Gastroesophageal sphincter (tissue), 4 donors: ENCODE results near the gene AP1S1. TPM values are rescaled to one million over a fixed set of nuclear protein-coding genes. Genes with fewer than 3 reads are reported as not detected.

Source experiments
- ATAC-seq: fragments of 150-250 bp; one replicate; pipeline ENCODE4 v1.9.1; 2016; ENCODE audit warnings: mild to moderate bottlenecking, moderate library complexity
- H3K27ac ChIP-seq, 4 donors: fragments of 200-600 bp; sonication (generic) in 3 of 4; 1 replicate in 3 of 4; 2 replicates in 1 of 4; pipeline ENCODE4 v1.5.1; 2016 to 2019
- H3K27me3 ChIP-seq: fragments of 200-600 bp; sonication (generic); one replicate; pipeline ENCODE4 v1.5.1; 2019
- H3K36me3 ChIP-seq, 2 donors: fragments of 200-600 bp; sonication (generic); one replicate each; pipeline ENCODE4 v1.5.1; 2019; ENCODE audit warnings: control low read depth in 1 of 2
- H3K4me1 ChIP-seq, 3 donors: fragments of 200-600 bp; sonication (generic); 1 replicate in 2 of 3; 2 replicates in 1 of 3; pipeline ENCODE4 v1.5.1; 2016 to 2019; ENCODE audit warnings: control low read depth in 2 of 3
- H3K4me3 ChIP-seq, 2 donors: fragments of 200-600 bp; sonication (generic); one replicate each; pipeline ENCODE4 v1.5.1; 2019; ENCODE audit warnings: mild to moderate bottlenecking in 1 of 2, moderate library complexity in 1 of 2
- H3K9me3 ChIP-seq, 3 donors: fragments of 200-600 bp; sonication (generic); one replicate each; pipeline ENCODE4 v1.5.1; 2017 to 2019; ENCODE audit warnings: control low read depth in 2 of 3
- CTCF ChIP-seq, 4 experiments: fragments of 200-600 bp in 2 of 4; fragments of 450-650 bp in 2 of 4; sonication (generic) in 1 of 4; IDR thresholded peaks; one replicate each; pipeline ENCODE4 v1.5.1; 2017 to 2019; ENCODE audit warnings: antibody characterized with exemption in 4 of 4, mild to moderate bottlenecking in 2 of 4, moderate library complexity in 2 of 4
- EP300 ChIP-seq: sonication (generic); formaldehyde crosslinking; IDR thresholded peaks from one replicate; pipeline ENCODE4 v1.6.1; 2017; ENCODE audit warnings: antibody characterized with exemption, mild to moderate bottlenecking
- POLR2A ChIP-seq, 2 donors: fragments of 450-650 bp; IDR thresholded peaks; one replicate each; pipeline ENCODE4 v1.6.1; 2017; ENCODE audit warnings: antibody characterized with exemption in 2 of 2, mild to moderate bottlenecking in 2 of 2, moderate library complexity in 1 of 2
- POLR2AphosphoS5 ChIP-seq: sonication (generic); formaldehyde crosslinking; IDR thresholded peaks from one replicate; pipeline ENCODE4 v1.6.1; 2017; ENCODE audit warnings: antibody characterized with exemption
- WGBS, 2 donors: methylation state at CpG; one replicate each; pipeline ENCODE4 v1.1.5; 2018; ENCODE audit warnings: low coverage in 1 of 2; 5-methylcytosine and 5-hydroxymethylcytosine counted together
- total RNA-seq, 4 donors: library from RNA; depleted of rRNA; stranded (reverse); fragments of >200 nt; gene quantifications; one replicate each; pipeline ENCODE4 v1.1.0, GENCODE V29; 2016

The AP1S1 gene
- total RNA-seq, 4 donors from 2014 or later, result 21.9 to 69.5 (median 34.3) TPM

- peaks cover 0 to 49% (median 22%) of the 10 kb centered on the region in 3 donors for H3K4me1 ChIP-seq
- H3K4me3 ChIP-seq, result no peak overlapping the region
- H3K9me3 ChIP-seq, result no peaks in the 10 kb centered on the region
- ATAC-seq, result no peak
- H3K36me3 ChIP-seq, result no peaks in the 10 kb centered on the region
- peaks cover 100% of the 10 kb centered on the region for H3K27me3 ChIP-seq
- 20% methylated on average over 2 to 3 of the region's 3 CpGs for WGBS, 2 donors
- no peak for TF ChIP-seq POLR2AphosphoS5
- TF ChIP-seq CTCF (IDR thresholded peaks at IDR 0.05), result no peak
- TF ChIP-seq POLR2A (IDR thresholded peaks at IDR 0.05), result no peak
- no peak for TF ChIP-seq EP300
- H3K27ac ChIP-seq, result no peak overlapping the region
These were observed 21.4 kb downstream of the AP1S1 start for GRCh38 chr7:101175664-101176063.

- H3K4me1 ChIP-seq, result peaks cover 0 to 33% (median 13%) of the 10 kb centered on the region in 3 donors
- WGBS, 2 donors, result no CpG with 5 or more reads among the region's 2 CpGs
- H3K9me3 ChIP-seq, result no peaks in the 10 kb centered on the region
- no peak for TF ChIP-seq POLR2AphosphoS5
- TF ChIP-seq POLR2A (IDR thresholded peaks at IDR 0.05), result no peak
- TF ChIP-seq CTCF (IDR thresholded peaks at IDR 0.05), result no peak
- no peak for TF ChIP-seq EP300
- no peak overlapping the region for H3K27ac ChIP-seq
- ATAC-seq, result no peak
- H3K27me3 ChIP-seq, result peaks cover 100% of the 10 kb centered on the region
- no peaks in the 10 kb centered on the region for H3K36me3 ChIP-seq
- H3K4me3 ChIP-seq, result no peak overlapping the region
These were observed 23.4 kb downstream of the AP1S1 start for GRCh38 chr7:101177644-101178043.

- Histone ChIP-seq H3K27ac (no peak overlapping the region), H3K4me1 (peaks cover 0 to 19% (median 5%) of the 10 kb centered on the region in 3 donors), H3K36me3 (no peaks in the 10 kb centered on the region), H3K4me3 (no peak overlapping the region), H3K27me3 (peaks cover 100% of the 10 kb centered on the region), H3K9me3 (no peaks in the 10 kb centered on the region)
- TF ChIP-seq EP300 (no peak), CTCF (IDR thresholded peaks at IDR 0.05) (no peak), POLR2AphosphoS5 (no peak), POLR2A (IDR thresholded peaks at IDR 0.05) (no peak)
- WGBS, 2 donors, result 1 to 2% methylated on average over 12 to 17 of the region's 20 CpGs
- ATAC-seq, result no peak
These were observed 24.8 kb downstream of the AP1S1 start for GRCh38 chr7:101179117-101179516.

GRCh38 chr7:101179713-101180112 lies 25.4 kb downstream of the AP1S1 start:
- no peak for ATAC-seq
- Histone ChIP-seq H3K4me3 (no peak overlapping the region), H3K27me3 (peaks cover 100% of the 10 kb centered on the region), H3K27ac (no peak overlapping the region), H3K9me3 (no peaks in the 10 kb centered on the region), H3K4me1 (peaks cover 0 to 19% (median 5%) of the 10 kb centered on the region in 3 donors), H3K36me3 (no peaks in the 10 kb centered on the region)
- TF ChIP-seq CTCF (IDR thresholded peaks at IDR 0.05), result no peak
- TF ChIP-seq POLR2A (IDR thresholded peaks at IDR 0.05), result no peak
- no peak for TF ChIP-seq POLR2AphosphoS5
- TF ChIP-seq EP300, result no peak
- WGBS, 2 donors, result 0% methylated on average over 8 of the region's 27 CpGs; no CpG with 5 or more reads in 1 of the 2 donors

GRCh38 chr7:101180130-101180755 lies 26.0 kb downstream of the AP1S1 start, which contains the start of gene NAT16:
TSS of gene NAT16 (minus strand) at chr7:101180293. CDS start at chr7:101174807, 5,486 bp downstream.
- 22% methylated on average over 2 of the region's 56 CpGs; no CpG with 5 or more reads in 1 of the 2 donors for WGBS, 2 donors
- H3K27me3 ChIP-seq, result peaks cover 99% of the 10 kb centered on the region

More at GRCh38 chr7:101180130-101180755, 26.0 kb downstream of the AP1S1 start, which contains the start of gene NAT16:
- H3K36me3 ChIP-seq, result no peaks in the 10 kb centered on the region
- peaks cover 0 to 19% (median 5%) of the 10 kb centered on the region in 3 donors for H3K4me1 ChIP-seq
- no peak within 1 kb of the TSS for H3K27ac ChIP-seq
- no peak for ATAC-seq
- no peak within 1 kb of the TSS for H3K4me3 ChIP-seq
- TF ChIP-seq POLR2AphosphoS5, result no peak
- no peak for TF ChIP-seq CTCF (IDR thresholded peaks at IDR 0.05)
- no peaks in the 10 kb centered on the region for H3K9me3 ChIP-seq
